ENCODE data around the gene TOP1.

DNA sequence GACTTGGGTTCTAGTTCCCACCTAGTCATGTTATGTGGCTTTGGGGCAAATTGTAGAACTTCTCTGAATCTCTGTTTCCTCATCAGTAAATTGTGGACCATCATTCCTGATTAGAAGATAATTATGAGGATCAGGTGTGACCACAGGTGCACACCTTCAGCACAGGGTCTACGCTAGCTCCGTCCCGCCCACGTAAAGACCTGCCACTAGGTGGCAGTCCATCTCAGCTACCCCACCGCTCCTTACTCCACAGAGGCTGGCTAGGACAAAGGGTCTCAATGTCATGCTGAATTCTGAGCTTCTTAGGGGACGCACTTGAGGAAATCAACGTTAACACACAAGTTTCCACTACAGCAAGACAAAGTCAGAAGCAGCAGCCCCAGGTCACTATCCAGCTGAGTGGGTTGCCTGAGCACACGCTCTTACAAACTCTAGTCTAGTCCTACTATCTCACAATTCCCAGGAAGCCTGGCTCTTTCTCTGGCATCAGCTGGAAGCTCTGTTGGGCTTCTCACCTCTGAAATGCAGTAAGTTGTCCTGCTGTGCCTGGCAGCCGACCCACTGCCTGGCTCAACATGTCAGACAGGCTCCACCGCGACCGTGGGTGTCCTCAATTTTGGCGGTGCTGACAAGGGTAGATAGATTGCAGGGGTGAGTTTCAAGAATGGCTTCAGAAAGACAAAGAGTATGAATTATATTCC is 106.7 kb downstream of the TOP1 start:
- TF ChIP-seq POLR2A (IDR thresholded peaks at IDR 0.05; ENCODE audit: low read depth) (no peak), POLR2AphosphoS5 (IDR thresholded peaks at IDR 0.05) (peak in 1 of 2 donors; percentile 6), EP300 (IDR thresholded peaks at IDR 0.05) (no peak)
- TF ChIP-seq, protein P1, sequence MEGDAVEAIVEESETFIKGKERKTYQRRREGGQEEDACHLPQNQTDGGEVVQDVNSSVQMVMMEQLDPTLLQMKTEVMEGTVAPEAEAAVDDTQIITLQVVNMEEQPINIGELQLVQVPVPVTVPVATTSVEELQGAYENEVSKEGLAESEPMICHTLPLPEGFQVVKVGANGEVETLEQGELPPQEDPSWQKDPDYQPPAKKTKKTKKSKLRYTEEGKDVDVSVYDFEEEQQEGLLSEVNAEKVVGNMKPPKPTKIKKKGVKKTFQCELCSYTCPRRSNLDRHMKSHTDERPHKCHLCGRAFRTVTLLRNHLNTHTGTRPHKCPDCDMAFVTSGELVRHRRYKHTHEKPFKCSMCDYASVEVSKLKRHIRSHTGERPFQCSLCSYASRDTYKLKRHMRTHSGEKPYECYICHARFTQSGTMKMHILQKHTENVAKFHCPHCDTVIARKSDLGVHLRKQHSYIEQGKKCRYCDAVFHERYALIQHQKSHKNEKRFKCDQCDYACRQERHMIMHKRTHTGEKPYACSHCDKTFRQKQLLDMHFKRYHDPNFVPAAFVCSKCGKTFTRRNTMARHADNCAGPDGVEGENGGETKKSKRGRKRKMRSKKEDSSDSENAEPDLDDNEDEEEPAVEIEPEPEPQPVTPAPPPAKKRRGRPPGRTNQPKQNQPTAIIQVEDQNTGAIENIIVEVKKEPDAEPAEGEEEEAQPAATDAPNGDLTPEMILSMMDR (IDR thresholded peaks at IDR 0.05) = peak; percentile 61 to 70 (median 63)
